HepG2 (cell line): ENCODE measurements around the gene MT4. TPM values are rescaled to one million over a fixed set of nuclear protein-coding genes. Genes with fewer than 3 reads are reported as not detected.

Experiments
- ATAC-seq: fragments of 200-7000 bp; cut with Tn5 transposase; 3 replicates; pipeline ENCODE4 v1.9.1; 2020; ENCODE audit warnings: mild to moderate bottlenecking, moderate library complexity
- BruUV-seq: library from RNA; stranded (reverse); fragments of 400-500 nt; replicated peaks from 2 replicates; lab custom pipeline; 2021; lab: Mats Ljungman, UMichigan
- CTCF ChIA-PET: fragments of 300-600 bp; formaldehyde crosslinking; extraction: SDS; loops from one replicate; lab custom pipeline; 2021; ENCODE audit warnings: low total read pairs, inconsistent platforms, low intra/inter-chr PET ratio; lab: Yijun Ruan, JAX
- POLR2A ChIA-PET: fragments of 350-600 bp; sonication (Branson Sonifier 250); formaldehyde crosslinking; loops from one replicate; lab custom pipeline; 2020; ENCODE audit warnings: antibody characterized with exemption, inconsistent platforms; lab: Yijun Ruan, JAX
- DNase-seq: peaks from one replicate; pipeline ENCODE4 v3.0.0-alpha.2; 2015; ENCODE audit warnings: low spot score
- FAIRE-seq: peaks from 3 replicates; lab custom pipeline; 2011; peaks lifted over from hg19 to GRCh38; lab: Jason Lieb, UNC
- H2AFZ ChIP-seq: one replicate; pipeline ENCODE4 v1.6.1; 2011; ENCODE audit warnings: low read length, inconsistent platforms
- H3K27ac ChIP-seq: fragments of 300-600 bp; 3 replicates; pipeline ENCODE4 v1.8.0; 2011; ENCODE audit warnings: mixed run types, mild to moderate bottlenecking, mixed read lengths, low read length, inconsistent platforms; ENCODE audit not compliant: insufficient read depth; ENCODE audit errors: extremely low read length
- H3K27me3 ChIP-seq, 2 experiments: fragments of 200-600 bp in 1 of 2; 2 replicates in 1 of 2; 3 replicates in 1 of 2; pipeline versions ENCODE4 v1.6.0 to v1.8.0; 2011; ENCODE audit warnings: low read length in 2 of 2, mild to moderate bottlenecking in 2 of 2, moderate library complexity in 2 of 2, inconsistent platforms in 1 of 2; ENCODE audit not compliant: insufficient read depth in 2 of 2, control insufficient read depth in 1 of 2
- H3K36me3 ChIP-seq, 2 experiments: fragments of 200-600 bp in 1 of 2; replicated peaks in 1 of 2; 2 replicates in 1 of 2; 3 replicates in 1 of 2; pipeline versions ENCODE4 v1.5.1 to v1.8.0; 2011; ENCODE audit warnings: low read length in 2 of 2, inconsistent platforms in 1 of 2; ENCODE audit not compliant: insufficient read depth in 2 of 2, control insufficient read depth in 1 of 2
- H3K4me1 ChIP-seq: 2 replicates; pipeline ENCODE4 v1.5.1; 2012; ENCODE audit warnings: low read length, inconsistent platforms; ENCODE audit not compliant: insufficient read depth
- H3K4me2 ChIP-seq: 2 replicates; pipeline ENCODE4 v1.6.0; 2011; ENCODE audit warnings: low read depth, low read length, inconsistent platforms
- H3K4me3 ChIP-seq, 3 experiments: fragments of 200-600 bp in 1 of 3; sonication (generic), shearing (Covaris generic) in 1 of 3; replicated peaks in 1 of 3; 2 replicates each; pipeline ENCODE4 v1.5.1; 2011 to 2016; ENCODE audit warnings: low read length in 3 of 3, inconsistent platforms in 2 of 3, low read depth in 2 of 3, mild to moderate bottlenecking in 2 of 3, control low read depth in 1 of 3, mixed read lengths in 1 of 3; ENCODE audit not compliant: insufficient read depth in 1 of 3
- H3K79me2 ChIP-seq: one replicate; pipeline ENCODE4 v1.6.1; 2011; ENCODE audit warnings: low read length, inconsistent platforms; ENCODE audit not compliant: insufficient read depth
- H3K9ac ChIP-seq: 2 replicates; pipeline ENCODE4 v1.6.0; 2011; ENCODE audit warnings: mild to moderate bottlenecking, low read depth, low read length, inconsistent platforms; ENCODE audit not compliant: insufficient read depth
- H3K9me3 ChIP-seq: 2 replicates; pipeline ENCODE4 v1.5.1; 2012; ENCODE audit warnings: mild to moderate bottlenecking, low read length
- H4K20me1 ChIP-seq: 2 replicates; pipeline ENCODE4 v1.6.0; 2011; ENCODE audit warnings: inconsistent platforms, mild to moderate bottlenecking, low read length, moderate library complexity; ENCODE audit not compliant: insufficient read depth
- CENPX ChIP-seq: sonication (generic); formaldehyde crosslinking; IDR thresholded peaks from 2 replicates; pipeline ENCODE4 v1.9.0; 2021; ENCODE audit warnings: mild to moderate bottlenecking, missing genetic modification reagents, moderate library complexity
- HOXA7 ChIP-seq: sonication (generic); formaldehyde crosslinking; IDR thresholded peaks from 2 replicates; pipeline ENCODE4 v1.8.1; 2022; ENCODE audit warnings: mild to moderate bottlenecking, missing genetic modification reagents, moderate library complexity
- KAT8 ChIP-seq: IDR thresholded peaks from 2 replicates; pipeline ENCODE4 v1.6.1; 2016; ENCODE audit warnings: missing genetic modification reagents, missing compliant biosample characterization
- KLF16 ChIP-seq, 2 experiments: sonication (generic) in 1 of 2; formaldehyde crosslinking in 1 of 2; IDR thresholded peaks; 2 replicates each; pipeline versions ENCODE4 v1.6.1 to v1.8.0; 2016 to 2023; ENCODE audit warnings: missing genetic modification reagents in 2 of 2, missing compliant biosample characterization in 1 of 2
- PHF8 ChIP-seq: sonication (generic); formaldehyde crosslinking; IDR thresholded peaks from 2 replicates; pipeline ENCODE4 v1.5.0; 2020; ENCODE audit warnings: missing genetic modification reagents
- ZFP82 ChIP-seq: sonication (generic); formaldehyde crosslinking; IDR thresholded peaks from 2 replicates; pipeline ENCODE4 v1.5.1; 2020; ENCODE audit warnings: mild to moderate bottlenecking, missing genetic modification reagents, borderline replicate concordance
- ZNF446 ChIP-seq: sonication (generic); formaldehyde crosslinking; IDR thresholded peaks from 2 replicates; pipeline ENCODE4 v1.5.0; 2020; ENCODE audit warnings: mild to moderate bottlenecking, missing genetic modification reagents
- ZNF775 ChIP-seq: sonication (generic); formaldehyde crosslinking; IDR thresholded peaks from 2 replicates; pipeline ENCODE4 v1.4.0; 2020; ENCODE audit warnings: missing genetic modification reagents, mild to moderate bottlenecking, moderate library complexity, borderline replicate concordance
- ZSCAN21 ChIP-seq: sonication (generic); formaldehyde crosslinking; IDR thresholded peaks from 2 replicates; pipeline ENCODE4 v1.8.0; 2022; ENCODE audit warnings: mild to moderate bottlenecking, missing genetic modification reagents, moderate library complexity, borderline replicate concordance
- WGBS: methylation state at CpG from one replicate; pipeline ENCODE4 v1.1.6; 2017; ENCODE audit warnings: low lambda C conversion rate; 5-methylcytosine and 5-hydroxymethylcytosine counted together
- in situ Hi-C: cut with HindIII; loops from 2 replicates; pipeline ENCODE4 v1.10.0; 2017; ENCODE audit warnings: low pct_unique_long_range_greater_than_20kb; ENCODE audit not compliant: extremely low pct_ligation_motif_present
- intact Hi-C: fragments of 100-400 bp; cut with micrococcal nuclease; formaldehyde crosslinking; loops from one replicate; pipeline ENCODE4 v1.10.0; 2022; ENCODE audit not compliant: unreplicated experiment
- polyA plus RNA-seq, 8 experiments: library from polyadenylated mRNA; depleted of rRNA in 3 of 8; stranded (reverse) in 7 of 8; unstranded in 1 of 8; fragments of >200 nt; fragmentation: Illumina TruSeq in 4 of 8; extraction: Trizol in 4 of 8; gene quantifications; 2 replicates each; pipeline versions ENCODE4 v1.2.1 to v1.2.3, GENCODE V29; 2011 to 2016; ENCODE audit warnings: low read depth in 4 of 8, missing spikeins in 1 of 8, mixed read lengths in 1 of 8; ENCODE audit not compliant: insufficient read depth in 1 of 8
- total RNA-seq, 5 experiments: library from RNA; depleted of rRNA; stranded (reverse); fragments of >200 nt; fragmentation: Illumina TruSeq; extraction: Trizol; gene quantifications; 2 replicates each; pipeline ENCODE4 v1.2.3, GENCODE V29; 2016; ENCODE audit warnings: low read depth in 1 of 5
- TF ChIP-seq, protein P1 (sequence below): sonication (generic); formaldehyde crosslinking; IDR thresholded peaks from 2 replicates; pipeline ENCODE4 v1.5.1; 2020; ENCODE audit warnings: mild to moderate bottlenecking, missing genetic modification reagents
- TF ChIP-seq, protein P2 (sequence below): sonication (generic); formaldehyde crosslinking; IDR thresholded peaks from 2 replicates; pipeline ENCODE4 v1.5.0; 2020; ENCODE audit warnings: missing genetic modification reagents
- TF ChIP-seq, protein P3 (sequence below): sonication (generic); formaldehyde crosslinking; IDR thresholded peaks from 2 replicates; pipeline ENCODE4 v1.4.0; 2020; ENCODE audit warnings: missing genetic modification reagents, borderline replicate concordance
- TF ChIP-seq, protein P4 (sequence below): sonication (generic); formaldehyde crosslinking; IDR thresholded peaks from 2 replicates; pipeline ENCODE4 v1.4.0; 2020; ENCODE audit warnings: missing genetic modification reagents, borderline replicate concordance
- TF ChIP-seq, protein P5 (sequence below): sonication (generic); formaldehyde crosslinking; IDR thresholded peaks from 2 replicates; pipeline ENCODE4 v1.5.1; 2020; ENCODE audit warnings: missing genetic modification reagents, mild to moderate bottlenecking, borderline replicate concordance

Gene MT4
- total and polyA plus RNA-seq, 2 of the 13 experiments (the other 11 are each of a cell fraction or from before 2014, with no cell fraction given): not detected

DNA sequence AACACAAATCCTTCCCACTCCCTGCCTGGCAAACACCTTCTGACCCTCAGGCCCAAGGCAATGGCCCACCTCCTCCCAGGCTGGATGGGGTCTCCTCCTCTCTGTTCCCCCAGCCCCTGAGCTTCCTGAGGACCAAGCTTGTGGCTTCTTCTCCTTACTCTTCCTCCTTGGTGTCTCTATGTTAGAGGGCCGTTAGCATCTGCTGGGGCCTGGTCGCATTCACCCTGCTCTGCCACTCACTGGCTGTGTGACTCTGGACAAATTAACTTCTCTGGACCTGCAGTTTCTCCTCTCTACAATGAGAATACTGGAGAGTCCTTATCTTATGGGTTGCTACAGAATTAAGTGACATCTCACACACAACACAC, 42.8 kb downstream of the MT4 start:
- H3K27me3 ChIP-seq: no peaks in the 10 kb centered on the region; a peak in 1 of 5 replicates
- no peak for DNase-seq
- in situ Hi-C loops (no loop called here), intact Hi-C loops (loop anchor here (1.0 to 10.0 kb wide), 4 partner anchors 19 to 257 kb away; partner anchors contain the start of genes MT1B, MT1F and SLC12A3)
- H4K20me1 ChIP-seq: no peaks in the 10 kb centered on the region
- no peak for FAIRE-seq
- peak overlapping the region; percentile 91 for H3K4me2 ChIP-seq
- ChIA-PET POLR2A (interaction anchor here (0.8 to 3.4 kb wide), 18 partner anchors 11 to 765 kb away, joined by 3 to 39 read pairs (median 4); partner anchors contain the start of genes CX3CL1, HERPUD1, MT1E and MT1G), CTCF (no interaction called here)
- peaks cover 72% of the 10 kb centered on the region for H3K4me1 ChIP-seq
- TSS peak; percentile 95 for BruUV-seq
- peak overlapping the region; percentile 79 for H3K9ac ChIP-seq
- H3K79me2 ChIP-seq: no peaks in the 10 kb centered on the region
- H3K36me3 ChIP-seq: no peaks in the 10 kb centered on the region
- peak overlapping the region; percentile 75 to 84 (median 78) for H3K4me3 ChIP-seq
- peak overlapping the region; percentile 93 for H3K27ac ChIP-seq
- 0% methylated on average over 2 of the region's 2 CpGs for WGBS
- no peak overlapping the region for H2AFZ ChIP-seq
- no peaks in the 10 kb centered on the region for H3K9me3 ChIP-seq
- ATAC-seq: peak; percentile 2
- TF ChIP-seq CENPX (CRISPR knock-in tag): no peak
- 0 out of 2 replicates have a peak, but pooled peaks have one; percentile 10 for TF ChIP-seq ZSCAN21 (CRISPR knock-in tag)
- no peak for TF ChIP-seq KAT8 (CRISPR knock-in tag)
- no peak for TF ChIP-seq HOXA7 (CRISPR knock-in tag)
- TF ChIP-seq, protein P1, sequence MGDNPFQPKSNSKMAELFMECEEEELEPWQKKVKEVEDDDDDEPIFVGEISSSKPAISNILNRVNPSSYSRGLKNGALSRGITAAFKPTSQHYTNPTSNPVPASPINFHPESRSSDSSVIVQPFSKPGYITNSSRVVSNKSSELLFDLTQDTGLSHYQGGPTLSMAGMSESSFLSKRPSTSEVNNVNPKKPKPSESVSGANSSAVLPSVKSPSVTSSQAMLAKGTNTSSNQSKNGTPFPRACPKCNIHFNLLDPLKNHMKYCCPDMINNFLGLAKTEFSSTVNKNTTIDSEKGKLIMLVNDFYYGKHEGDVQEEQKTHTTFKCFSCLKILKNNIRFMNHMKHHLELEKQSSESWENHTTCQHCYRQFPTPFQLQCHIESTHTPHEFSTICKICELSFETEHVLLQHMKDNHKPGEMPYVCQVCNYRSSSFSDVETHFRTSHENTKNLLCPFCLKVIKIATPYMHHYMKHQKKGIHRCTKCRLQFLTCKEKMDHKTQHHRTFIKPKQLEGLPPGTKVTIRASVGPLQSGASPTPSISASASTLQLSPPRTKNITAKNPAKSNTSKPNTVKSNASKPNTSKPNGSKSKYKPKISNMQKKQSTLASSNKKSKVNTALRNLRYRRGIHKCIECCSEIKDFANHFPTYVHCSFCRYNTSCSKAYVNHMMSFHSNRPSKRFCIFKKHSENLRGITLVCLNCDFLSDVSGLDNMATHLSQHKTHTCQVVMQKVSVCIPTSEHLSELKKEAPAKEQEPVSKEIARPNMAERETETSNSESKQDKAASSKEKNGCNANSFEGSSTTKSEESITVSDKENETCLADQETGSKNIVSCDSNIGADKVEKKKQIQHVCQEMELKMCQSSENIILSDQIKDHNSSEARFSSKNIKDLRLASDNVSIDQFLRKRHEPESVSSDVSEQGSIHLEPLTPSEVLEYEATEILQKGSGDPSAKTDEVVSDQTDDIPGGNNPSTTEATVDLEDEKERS: no peak
- peak; percentile 32; the same call in 1 of the 2 replicates for TF ChIP-seq ZFP82 (CRISPR knock-in tag)
- 0 out of 4 replicates have a peak, but pooled peaks of 1 of the 2 experiments have one; percentile 22 for TF ChIP-seq KLF16 (CRISPR knock-in tag; IDR thresholded peaks at IDR 0.05)
- TF ChIP-seq, protein P2, sequence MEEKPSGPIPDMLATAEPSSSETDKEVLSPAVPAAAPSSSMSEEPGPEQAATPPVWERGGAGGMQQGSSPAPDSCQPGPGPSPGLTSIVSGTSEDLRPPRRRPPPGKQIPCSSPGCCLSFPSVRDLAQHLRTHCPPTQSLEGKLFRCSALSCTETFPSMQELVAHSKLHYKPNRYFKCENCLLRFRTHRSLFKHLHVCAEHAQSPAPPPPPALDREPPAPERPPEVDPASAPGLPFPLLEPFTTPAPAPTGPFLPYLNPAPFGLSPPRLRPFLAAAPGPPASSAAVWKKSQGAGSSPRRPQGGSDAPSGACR: 0 out of 2 replicates have a peak, but pooled peaks have one; percentile 35
- TF ChIP-seq, protein P3, sequence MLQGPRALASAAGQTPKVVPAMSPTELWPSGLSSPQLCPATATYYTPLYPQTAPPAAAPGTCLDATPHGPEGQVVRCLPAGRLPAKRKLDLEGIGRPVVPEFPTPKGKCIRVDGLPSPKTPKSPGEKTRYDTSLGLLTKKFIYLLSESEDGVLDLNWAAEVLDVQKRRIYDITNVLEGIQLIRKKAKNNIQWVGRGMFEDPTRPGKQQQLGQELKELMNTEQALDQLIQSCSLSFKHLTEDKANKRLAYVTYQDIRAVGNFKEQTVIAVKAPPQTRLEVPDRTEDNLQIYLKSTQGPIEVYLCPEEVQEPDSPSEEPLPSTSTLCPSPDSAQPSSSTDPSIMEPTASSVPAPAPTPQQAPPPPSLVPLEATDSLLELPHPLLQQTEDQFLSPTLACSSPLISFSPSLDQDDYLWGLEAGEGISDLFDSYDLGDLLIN (CRISPR knock-in tag): no peak
- TF ChIP-seq, protein P4, sequence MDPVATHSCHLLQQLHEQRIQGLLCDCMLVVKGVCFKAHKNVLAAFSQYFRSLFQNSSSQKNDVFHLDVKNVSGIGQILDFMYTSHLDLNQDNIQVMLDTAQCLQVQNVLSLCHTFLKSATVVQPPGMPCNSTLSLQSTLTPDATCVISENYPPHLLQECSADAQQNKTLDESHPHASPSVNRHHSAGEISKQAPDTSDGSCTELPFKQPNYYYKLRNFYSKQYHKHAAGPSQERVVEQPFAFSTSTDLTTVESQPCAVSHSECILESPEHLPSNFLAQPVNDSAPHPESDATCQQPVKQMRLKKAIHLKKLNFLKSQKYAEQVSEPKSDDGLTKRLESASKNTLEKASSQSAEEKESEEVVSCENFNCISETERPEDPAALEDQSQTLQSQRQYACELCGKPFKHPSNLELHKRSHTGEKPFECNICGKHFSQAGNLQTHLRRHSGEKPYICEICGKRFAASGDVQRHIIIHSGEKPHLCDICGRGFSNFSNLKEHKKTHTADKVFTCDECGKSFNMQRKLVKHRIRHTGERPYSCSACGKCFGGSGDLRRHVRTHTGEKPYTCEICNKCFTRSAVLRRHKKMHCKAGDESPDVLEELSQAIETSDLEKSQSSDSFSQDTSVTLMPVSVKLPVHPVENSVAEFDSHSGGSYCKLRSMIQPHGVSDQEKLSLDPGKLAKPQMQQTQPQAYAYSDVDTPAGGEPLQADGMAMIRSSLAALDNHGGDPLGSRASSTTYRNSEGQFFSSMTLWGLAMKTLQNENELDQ: no peak
- TF ChIP-seq, protein P5, sequence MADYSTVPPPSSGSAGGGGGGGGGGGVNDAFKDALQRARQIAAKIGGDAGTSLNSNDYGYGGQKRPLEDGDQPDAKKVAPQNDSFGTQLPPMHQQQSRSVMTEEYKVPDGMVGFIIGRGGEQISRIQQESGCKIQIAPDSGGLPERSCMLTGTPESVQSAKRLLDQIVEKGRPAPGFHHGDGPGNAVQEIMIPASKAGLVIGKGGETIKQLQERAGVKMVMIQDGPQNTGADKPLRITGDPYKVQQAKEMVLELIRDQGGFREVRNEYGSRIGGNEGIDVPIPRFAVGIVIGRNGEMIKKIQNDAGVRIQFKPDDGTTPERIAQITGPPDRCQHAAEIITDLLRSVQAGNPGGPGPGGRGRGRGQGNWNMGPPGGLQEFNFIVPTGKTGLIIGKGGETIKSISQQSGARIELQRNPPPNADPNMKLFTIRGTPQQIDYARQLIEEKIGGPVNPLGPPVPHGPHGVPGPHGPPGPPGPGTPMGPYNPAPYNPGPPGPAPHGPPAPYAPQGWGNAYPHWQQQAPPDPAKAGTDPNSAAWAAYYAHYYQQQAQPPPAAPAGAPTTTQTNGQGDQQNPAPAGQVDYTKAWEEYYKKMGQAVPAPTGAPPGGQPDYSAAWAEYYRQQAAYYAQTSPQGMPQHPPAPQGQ (CRISPR knock-in tag): no peak
- TF ChIP-seq ZNF446 (CRISPR knock-in tag): 0 out of 2 replicates have a peak, but pooled peaks have one; percentile 5
- TF ChIP-seq PHF8 (CRISPR knock-in tag): peak; percentile 22; the same call in 1 of the 2 replicates
- TF ChIP-seq ZNF775 (CRISPR knock-in tag): 0 out of 2 replicates have a peak, but pooled peaks have one; percentile 14
